GM10248 (cell line): ENCODE results near the gene RBM20.

Experiments
- CTCF ChIA-PET: fragments of 300-600 bp; sonication (Branson Sonifier 250); formaldehyde crosslinking; extraction: SDS; loops from one replicate; lab custom pipeline; 2021; ENCODE audit warnings: antibody characterized with exemption; lab: Yijun Ruan, JAX
- POLR2A ChIA-PET: fragments of 350-650 bp; sonication (Branson Sonifier 250); formaldehyde crosslinking; extraction: SDS; loops from one replicate; lab custom pipeline; 2020; ENCODE audit warnings: antibody characterized with exemption; lab: Yijun Ruan, JAX
- DNase-seq: peaks from one replicate; pipeline ENCODE4 v3.0.0; 2012; ENCODE audit errors: extremely low spot score
- TF ChIP-seq, protein P1 (sequence below): IDR thresholded peaks from 2 replicates; pipeline ENCODE4 v1.5.1; 2012; ENCODE audit warnings: mild to moderate bottlenecking, low read depth; ENCODE audit errors: extremely low read depth, missing control alignments, control extremely low read depth

The RBM20 gene

DNA sequence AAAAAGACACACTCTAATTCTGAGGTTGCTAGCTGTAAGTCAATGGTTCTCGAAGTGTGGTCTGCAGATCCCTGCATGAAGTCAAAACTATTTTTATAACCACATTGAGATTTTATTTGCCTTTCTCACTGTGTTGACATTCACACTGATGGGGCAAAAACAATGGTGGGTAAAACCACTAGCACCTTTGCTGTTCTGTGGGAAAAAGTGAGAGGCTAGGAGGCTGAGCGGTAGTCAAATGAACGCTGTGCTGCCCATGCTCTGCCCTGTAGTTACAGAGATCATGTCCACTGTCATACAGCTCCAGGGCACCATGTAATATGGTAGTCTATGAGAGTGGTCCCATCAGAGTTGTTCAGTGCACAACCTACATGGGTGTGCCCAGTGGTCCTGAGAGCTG is 206.0 kb downstream of the RBM20 start:
- DNase-seq: no peak
- CTCF ChIA-PET: interaction anchor here (0.6 to 2.1 kb wide), 6 partner anchors 10 to 47 kb away, joined by 3 to 9 read pairs (median 4); no protein-coding TSS in a partner anchor
- TF ChIP-seq, protein P1, sequence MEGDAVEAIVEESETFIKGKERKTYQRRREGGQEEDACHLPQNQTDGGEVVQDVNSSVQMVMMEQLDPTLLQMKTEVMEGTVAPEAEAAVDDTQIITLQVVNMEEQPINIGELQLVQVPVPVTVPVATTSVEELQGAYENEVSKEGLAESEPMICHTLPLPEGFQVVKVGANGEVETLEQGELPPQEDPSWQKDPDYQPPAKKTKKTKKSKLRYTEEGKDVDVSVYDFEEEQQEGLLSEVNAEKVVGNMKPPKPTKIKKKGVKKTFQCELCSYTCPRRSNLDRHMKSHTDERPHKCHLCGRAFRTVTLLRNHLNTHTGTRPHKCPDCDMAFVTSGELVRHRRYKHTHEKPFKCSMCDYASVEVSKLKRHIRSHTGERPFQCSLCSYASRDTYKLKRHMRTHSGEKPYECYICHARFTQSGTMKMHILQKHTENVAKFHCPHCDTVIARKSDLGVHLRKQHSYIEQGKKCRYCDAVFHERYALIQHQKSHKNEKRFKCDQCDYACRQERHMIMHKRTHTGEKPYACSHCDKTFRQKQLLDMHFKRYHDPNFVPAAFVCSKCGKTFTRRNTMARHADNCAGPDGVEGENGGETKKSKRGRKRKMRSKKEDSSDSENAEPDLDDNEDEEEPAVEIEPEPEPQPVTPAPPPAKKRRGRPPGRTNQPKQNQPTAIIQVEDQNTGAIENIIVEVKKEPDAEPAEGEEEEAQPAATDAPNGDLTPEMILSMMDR: no peak
- POLR2A ChIA-PET: no interaction called here

DNA sequence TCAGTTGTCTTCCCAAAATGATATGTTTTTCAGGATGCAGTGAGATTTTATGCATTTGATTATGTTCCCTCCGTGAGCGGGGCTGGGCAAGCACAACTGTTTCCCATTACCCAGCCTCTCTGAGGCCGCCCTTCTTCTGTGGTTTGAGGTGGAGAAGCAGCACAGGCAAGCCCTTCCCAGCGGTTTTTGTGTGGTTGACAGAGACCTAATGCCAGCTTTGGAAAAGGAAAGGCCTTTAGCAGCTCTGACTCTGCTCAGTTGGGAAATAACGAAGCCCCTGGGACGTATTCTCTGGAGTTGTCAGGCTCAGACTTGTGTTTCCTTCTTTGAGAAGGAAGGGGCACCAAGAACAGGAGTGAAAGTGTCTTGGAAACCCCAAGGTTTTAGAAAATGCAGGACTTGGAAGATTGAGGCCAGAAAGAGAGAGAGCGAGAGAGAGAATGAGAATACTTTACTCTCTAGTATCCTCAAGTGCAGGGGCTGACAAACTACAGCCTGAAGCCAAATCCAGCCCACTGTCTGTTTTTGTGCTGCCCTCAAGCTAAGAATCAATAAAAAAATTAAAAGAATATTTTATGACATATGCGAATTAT is 207.0 kb downstream of the RBM20 start:
- ChIA-PET POLR2A (no interaction called here), CTCF (interaction anchor here (0.6 to 2.5 kb wide), 8 partner anchors 9 to 48 kb away, joined by 3 to 10 read pairs (median 4); no protein-coding TSS in a partner anchor)
- TF ChIP-seq, protein P1: no peak
- no peak for DNase-seq

DNA sequence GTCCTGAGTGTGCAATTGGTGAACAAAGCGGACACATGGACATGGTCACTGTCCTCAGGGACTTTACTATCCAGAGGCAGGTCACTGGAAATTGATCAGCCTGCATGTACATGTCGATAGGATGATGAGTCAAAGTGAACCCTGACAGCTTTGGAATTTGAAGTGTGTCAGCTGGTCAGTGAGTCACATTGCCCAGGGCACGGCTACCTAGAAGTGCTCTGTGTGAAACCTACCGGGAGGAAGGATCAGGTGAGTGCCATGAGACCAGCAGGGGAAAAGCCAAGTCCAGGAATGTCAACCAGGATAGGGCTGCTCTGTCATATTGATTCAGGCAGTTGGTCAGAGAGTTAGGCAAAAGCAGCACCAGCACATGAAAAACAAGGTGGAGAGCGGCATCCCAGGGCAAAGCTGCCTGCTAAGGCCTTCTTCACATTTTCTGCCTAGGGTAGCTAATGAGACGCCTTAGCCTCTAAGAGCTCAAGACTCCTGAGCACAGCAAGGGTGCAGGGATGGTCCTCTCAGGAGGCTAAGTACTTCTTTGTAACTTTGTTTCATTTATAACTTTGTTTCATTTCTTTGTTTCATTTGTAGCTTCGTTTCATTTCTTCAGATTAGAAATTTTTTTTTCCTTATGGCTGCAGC is 208.2 kb downstream of the RBM20 start:
- ChIA-PET POLR2A (no interaction called here), CTCF (interaction anchor here (0.7 to 2.5 kb wide), 12 partner anchors 8 to 172 kb away, joined by 3 to 10 read pairs (median 4); no protein-coding TSS in a partner anchor)
- no peak for DNase-seq

DNA sequence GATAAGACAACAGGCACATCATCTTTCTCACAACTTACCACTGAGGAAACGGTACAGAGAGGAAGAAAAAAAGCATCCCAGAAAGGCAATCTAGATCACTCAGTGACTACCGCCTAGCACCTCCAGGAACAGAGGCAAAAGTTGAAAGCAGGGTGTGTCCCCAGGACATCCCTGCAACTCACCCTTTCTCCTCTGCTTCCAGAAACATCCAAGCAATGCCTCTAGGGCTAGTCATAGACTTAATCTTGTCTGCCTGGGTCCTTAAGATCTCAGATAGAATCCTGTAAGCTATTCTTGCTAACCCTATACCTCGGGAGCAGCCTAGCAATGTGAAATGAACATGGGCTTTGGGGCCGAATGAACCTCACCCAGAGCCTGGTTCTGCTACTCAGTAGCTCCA is 208.8 kb downstream of the RBM20 start:
- POLR2A ChIA-PET: no interaction called here

More for the DNA sequence above, 208.2 kb downstream of the RBM20 start:
- TF ChIP-seq, protein P1: no peak

DNA sequence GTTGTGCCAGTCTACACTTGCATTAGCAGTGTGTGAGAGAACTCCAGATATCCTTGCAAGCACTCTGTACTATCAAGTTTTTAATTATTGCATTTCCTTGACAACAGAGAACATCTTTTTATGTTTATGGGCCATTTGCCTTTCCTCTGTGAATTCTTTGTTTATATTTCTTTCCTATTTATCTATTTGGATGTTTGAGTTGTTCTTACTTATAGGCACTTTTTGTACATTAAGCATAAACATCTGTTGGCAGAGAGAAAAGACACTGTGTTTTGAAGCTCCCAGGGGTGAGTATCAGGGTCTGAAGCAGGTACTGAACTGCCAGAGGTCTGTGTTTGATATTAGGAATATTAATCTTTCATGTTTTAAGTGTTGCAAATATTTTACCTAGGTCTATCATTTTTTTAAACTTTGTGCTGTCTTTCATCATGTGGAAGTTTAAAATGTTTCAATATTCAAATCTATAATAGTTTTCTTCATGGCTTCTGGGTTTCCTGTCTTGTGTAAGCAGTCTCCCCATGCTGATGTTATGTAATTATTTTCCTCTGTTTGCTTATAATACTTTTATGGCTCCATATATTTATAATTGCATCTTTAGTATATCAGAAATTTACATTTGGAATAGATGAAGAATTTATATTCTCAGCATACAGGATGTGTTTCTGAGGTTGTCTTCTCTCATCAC is 209.9 kb downstream of the RBM20 start:
- TF ChIP-seq, protein P1: no peak
- POLR2A ChIA-PET: no interaction called here
- CTCF ChIA-PET: interaction anchor here (1.0 to 2.5 kb wide), 5 partner anchors 8 to 50 kb away, joined by 3 to 10 read pairs (median 4); no protein-coding TSS in a partner anchor
- DNase-seq: no peak

More for the DNA sequence above, 208.8 kb downstream of the RBM20 start:
- CTCF ChIA-PET: interaction anchor here (0.7 to 2.5 kb wide), 10 partner anchors 8 to 173 kb away, joined by 3 to 10 read pairs (median 4); no protein-coding TSS in a partner anchor
- TF ChIP-seq, protein P1: no peak
- DNase-seq: no peak
